Keratinocyte (primary cell): Measurements from ENCODE around the gene PDK2. TPM values are rescaled to one million over a fixed set of nuclear protein-coding genes. Genes with fewer than 3 reads are reported as not detected.

Experiments
- DNase-seq: peaks from one replicate; pipeline ENCODE4 v3.0.0-alpha.2; 2011; ENCODE audit warnings: low read depth, missing footprints, low spot score
- FAIRE-seq: peaks from 2 replicates; lab custom pipeline; 2011; peaks lifted over from hg19 to GRCh38; lab: Jason Lieb, UNC
- H2AFZ ChIP-seq: 2 replicates; pipeline ENCODE4 v1.6.0; 2012; ENCODE audit warnings: low read length, control low read depth, inconsistent platforms; ENCODE audit not compliant: control insufficient read depth
- H3K27ac ChIP-seq: 2 replicates; pipeline ENCODE4 v1.5.1; 2011; ENCODE audit warnings: low read length; ENCODE audit not compliant: control insufficient read depth, insufficient read depth
- H3K27me3 ChIP-seq: 3 replicates; pipeline ENCODE4 v1.6.0; 2011; ENCODE audit warnings: low read length; ENCODE audit not compliant: control insufficient read depth, insufficient read depth; ENCODE audit errors: extremely low read depth
- H3K36me3 ChIP-seq, 2 experiments: 2 replicates in 1 of 2; 3 replicates in 1 of 2; pipeline ENCODE4 v1.5.1; 2011; ENCODE audit warnings: low read length in 2 of 2, mild to moderate bottlenecking in 1 of 2; ENCODE audit not compliant: control insufficient read depth in 2 of 2, insufficient read depth in 2 of 2; ENCODE audit errors: extremely low read depth in 1 of 2
- H3K4me1 ChIP-seq: 3 replicates; pipeline ENCODE4 v1.5.1; 2011; ENCODE audit warnings: low read length; ENCODE audit not compliant: control insufficient read depth, insufficient read depth; ENCODE audit errors: extremely low read depth
- H3K4me2 ChIP-seq: 3 replicates; pipeline ENCODE4 v1.6.0; 2011; ENCODE audit warnings: low read depth, low read length; ENCODE audit not compliant: control insufficient read depth, insufficient read depth; ENCODE audit errors: extremely low read depth
- H3K4me3 ChIP-seq, 3 experiments: fragments of 200-600 bp in 1 of 3; sonication (generic) in 1 of 3; 2 replicates in 2 of 3; 3 replicates in 1 of 3; pipeline ENCODE4 v1.5.1; 2011 to 2016; ENCODE audit warnings: low read length in 3 of 3, mild to moderate bottlenecking in 3 of 3, control low read depth in 2 of 3, inconsistent platforms in 1 of 3, low read depth in 1 of 3, mixed read lengths in 1 of 3, mixed run types in 1 of 3, moderate library complexity in 1 of 3; ENCODE audit not compliant: control insufficient read depth in 2 of 3, insufficient read depth in 2 of 3; ENCODE audit errors: extremely low read depth in 1 of 3
- H3K79me2 ChIP-seq: 2 replicates; pipeline ENCODE4 v1.6.0; 2012; ENCODE audit warnings: low read length; ENCODE audit not compliant: control insufficient read depth, insufficient read depth
- H3K9ac ChIP-seq: 3 replicates; pipeline ENCODE4 v1.6.0; 2011; ENCODE audit warnings: low read length; ENCODE audit not compliant: control insufficient read depth, insufficient read depth; ENCODE audit errors: extremely low read depth
- H3K9me1 ChIP-seq: 3 replicates; pipeline ENCODE4 v1.6.0; 2011; ENCODE audit warnings: low read length; ENCODE audit not compliant: control insufficient read depth, insufficient read depth; ENCODE audit errors: extremely low read depth
- H3K9me3 ChIP-seq: 2 replicates; pipeline ENCODE4 v1.5.1; 2012; ENCODE audit warnings: low read depth, low read length; ENCODE audit not compliant: control insufficient read depth
- H4K20me1 ChIP-seq: 3 replicates; pipeline ENCODE4 v1.6.0; 2011; ENCODE audit warnings: low read length; ENCODE audit not compliant: control insufficient read depth, insufficient read depth; ENCODE audit errors: extremely low read depth
- EZH2 ChIP-seq: IDR thresholded peaks from one replicate; pipeline ENCODE4 v1.6.1; 2012; ENCODE audit warnings: inconsistent platforms, mild to moderate bottlenecking, low read length, moderate library complexity
- dilution Hi-C: fragments of 300-500 bp; cut with MboI; formaldehyde crosslinking; loops from one replicate; pipeline ENCODE4 v1.7.0; 2020; ENCODE audit warnings: low sequenced_read_pairs; ENCODE audit not compliant: extremely low pct_ligation_motif_present
- polyA plus RNA-seq, 5 experiments: library from polyadenylated mRNA; depleted of rRNA in 3 of 5; stranded (reverse) in 3 of 5; stranded (forward) in 1 of 5; unstranded in 1 of 5; fragments of >200 nt; gene quantifications; 1 replicate in 1 of 5; 2 replicates in 3 of 5; 3 replicates in 1 of 5; pipeline versions ENCODE4 v1.2.1 to v1.2.3, GENCODE V29; 2011 to 2012; ENCODE audit warnings: missing spikeins in 2 of 5, low read depth in 1 of 5, low replicate concordance in 1 of 5
- TF ChIP-seq, protein P1 (sequence below), 3 experiments: IDR thresholded peaks in 1 of 3; conservative IDR thresholded peaks in 1 of 3; optimal IDR thresholded peaks in 1 of 3; 2 replicates in 2 of 3; 3 replicates in 1 of 3; pipeline versions ENCODE3 to v1.5.1; 2011; ENCODE audit warnings: low read length in 3 of 3, mild to moderate bottlenecking in 3 of 3, moderate library complexity in 2 of 3, control low read depth in 1 of 3, inconsistent platforms in 1 of 3; ENCODE audit not compliant: insufficient read depth in 2 of 3; ENCODE audit errors: extremely low read depth in 1 of 3

The PDK2 gene
- polyA plus RNA-seq, 1 donor (not counting 4 experiments of a cell fraction or from before 2014, with no cell fraction given) = 7.5 TPM

DNA sequence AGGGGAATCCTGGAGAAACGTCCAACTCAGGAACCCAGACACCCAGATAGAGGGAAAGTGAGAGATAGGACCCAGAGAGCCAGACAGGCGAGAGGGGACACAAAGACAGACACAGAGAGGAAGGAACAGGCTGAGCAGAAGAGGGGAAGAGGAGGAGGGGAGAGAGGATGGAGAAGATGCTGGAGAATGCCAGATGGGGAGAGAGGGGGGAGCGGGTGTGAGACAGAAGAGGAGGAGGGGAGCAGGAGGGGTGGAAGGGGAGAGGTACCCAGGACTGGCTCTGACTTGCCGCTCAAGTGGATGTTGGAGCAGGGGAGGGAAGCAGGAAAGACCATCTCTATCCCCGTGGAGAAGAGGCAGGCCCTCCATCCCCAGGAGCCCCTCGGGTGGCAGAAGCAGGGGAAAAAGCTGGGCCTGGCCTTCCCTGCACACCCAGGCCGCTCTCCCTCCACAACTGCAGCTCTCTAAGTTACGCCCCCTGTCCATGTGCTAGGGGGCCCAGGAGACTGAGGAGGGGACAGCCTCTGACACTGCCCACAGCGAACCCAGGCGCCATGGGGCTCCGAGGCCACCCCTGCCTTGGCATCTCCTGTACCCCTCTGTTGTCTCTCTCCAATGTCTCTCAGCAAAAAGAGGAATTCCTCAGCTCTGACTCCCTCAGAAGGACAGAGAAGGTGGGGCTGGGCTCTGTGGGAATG is 50.5 kb downstream of the PDK2 start:
- Histone ChIP-seq H3K4me2 (no peak overlapping the region), H3K36me3 (peaks cover 26 to 45% of the 10 kb centered on the region in 2 experiments), H4K20me1 (peaks cover 32% of the 10 kb centered on the region), H3K79me2 (peaks cover 59% of the 10 kb centered on the region), H2AFZ (no peak overlapping the region), H3K9me3 (no peaks in the 10 kb centered on the region), H3K27me3 (no peaks in the 10 kb centered on the region), H3K4me3 (no peak overlapping the region), H3K27ac (no peak overlapping the region), H3K9ac (no peak overlapping the region), H3K9me1 (peaks cover 4% of the 10 kb centered on the region), H3K4me1 (peaks cover 26% of the 10 kb centered on the region)
- no peak for FAIRE-seq
- dilution Hi-C loops = no loop called here
- no peak for DNase-seq
- TF ChIP-seq, protein P1, sequence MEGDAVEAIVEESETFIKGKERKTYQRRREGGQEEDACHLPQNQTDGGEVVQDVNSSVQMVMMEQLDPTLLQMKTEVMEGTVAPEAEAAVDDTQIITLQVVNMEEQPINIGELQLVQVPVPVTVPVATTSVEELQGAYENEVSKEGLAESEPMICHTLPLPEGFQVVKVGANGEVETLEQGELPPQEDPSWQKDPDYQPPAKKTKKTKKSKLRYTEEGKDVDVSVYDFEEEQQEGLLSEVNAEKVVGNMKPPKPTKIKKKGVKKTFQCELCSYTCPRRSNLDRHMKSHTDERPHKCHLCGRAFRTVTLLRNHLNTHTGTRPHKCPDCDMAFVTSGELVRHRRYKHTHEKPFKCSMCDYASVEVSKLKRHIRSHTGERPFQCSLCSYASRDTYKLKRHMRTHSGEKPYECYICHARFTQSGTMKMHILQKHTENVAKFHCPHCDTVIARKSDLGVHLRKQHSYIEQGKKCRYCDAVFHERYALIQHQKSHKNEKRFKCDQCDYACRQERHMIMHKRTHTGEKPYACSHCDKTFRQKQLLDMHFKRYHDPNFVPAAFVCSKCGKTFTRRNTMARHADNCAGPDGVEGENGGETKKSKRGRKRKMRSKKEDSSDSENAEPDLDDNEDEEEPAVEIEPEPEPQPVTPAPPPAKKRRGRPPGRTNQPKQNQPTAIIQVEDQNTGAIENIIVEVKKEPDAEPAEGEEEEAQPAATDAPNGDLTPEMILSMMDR (optimal IDR thresholded peaks at IDR 0.05 in 1 of 3, IDR thresholded peaks at IDR 0.05 in 1 of 3, conservative IDR thresholded peaks at IDR 0.05 in 1 of 3; ENCODE audit: extremely low read depth in 1 of 3, insufficient read depth in 2 of 3, low read length in 3 of 3) = no peak
- no peak for TF ChIP-seq EZH2

DNA sequence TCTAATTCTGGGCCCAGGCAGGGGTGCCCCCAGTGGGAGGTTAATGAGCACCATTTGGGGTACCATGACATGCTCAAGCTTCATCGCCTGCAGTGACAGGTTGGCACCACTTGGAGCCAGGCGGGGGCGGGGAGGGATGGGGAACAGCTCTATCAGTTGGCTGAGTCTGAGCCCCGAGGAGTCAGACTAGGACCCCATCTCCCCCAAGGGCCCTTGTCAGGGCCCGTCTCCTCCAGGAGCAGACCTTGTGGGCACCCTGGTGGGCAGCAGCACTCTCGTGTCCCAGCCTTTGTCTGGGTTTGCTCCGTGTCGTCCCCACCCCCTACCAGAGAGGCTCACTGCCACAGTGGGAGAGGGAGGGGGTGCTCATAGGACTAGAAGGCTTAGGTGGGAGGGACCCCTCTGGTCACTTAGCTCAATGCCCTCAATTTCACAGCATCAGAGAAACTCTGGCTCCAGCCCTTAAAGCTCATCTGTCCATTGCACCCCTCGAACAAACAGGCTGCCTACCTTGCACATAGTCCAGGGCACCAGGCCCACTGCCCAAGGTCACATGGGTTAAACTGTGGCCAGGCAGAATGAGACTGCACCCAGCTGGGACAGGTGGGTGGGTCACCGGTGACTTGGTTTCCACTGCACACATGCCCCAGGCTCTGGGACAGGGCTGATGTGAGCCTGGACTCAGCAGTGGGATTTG is 51.2 kb downstream of the PDK2 start:
- Histone ChIP-seq H3K9me3 (no peaks in the 10 kb centered on the region), H3K4me2 (peak overlapping the region; percentile 94), H2AFZ (no peak overlapping the region), H3K27ac (no peak overlapping the region), H3K79me2 (peaks cover 59% of the 10 kb centered on the region), H3K36me3 (peaks cover 24 to 38% of the 10 kb centered on the region in 2 experiments), H3K9me1 (peaks cover 4% of the 10 kb centered on the region), H3K27me3 (no peaks in the 10 kb centered on the region), H3K9ac (peak overlapping the region; percentile 67), H3K4me3 (no peak overlapping the region), H4K20me1 (peaks cover 32% of the 10 kb centered on the region), H3K4me1 (peaks cover 29% of the 10 kb centered on the region)
- dilution Hi-C loops = no loop called here
- no peak for FAIRE-seq
- TF ChIP-seq, protein P1 (optimal IDR thresholded peaks at IDR 0.05 in 1 of 3, IDR thresholded peaks at IDR 0.05 in 1 of 3, conservative IDR thresholded peaks at IDR 0.05 in 1 of 3; ENCODE audit: extremely low read depth in 1 of 3, insufficient read depth in 2 of 3, low read length in 3 of 3) = peak in 1 of 3 experiments; percentile 35
- no peak for TF ChIP-seq EZH2
- DNase-seq = no peak
